ENCODE data around the gene LAMB4.

LAMB4 gene

DNA sequence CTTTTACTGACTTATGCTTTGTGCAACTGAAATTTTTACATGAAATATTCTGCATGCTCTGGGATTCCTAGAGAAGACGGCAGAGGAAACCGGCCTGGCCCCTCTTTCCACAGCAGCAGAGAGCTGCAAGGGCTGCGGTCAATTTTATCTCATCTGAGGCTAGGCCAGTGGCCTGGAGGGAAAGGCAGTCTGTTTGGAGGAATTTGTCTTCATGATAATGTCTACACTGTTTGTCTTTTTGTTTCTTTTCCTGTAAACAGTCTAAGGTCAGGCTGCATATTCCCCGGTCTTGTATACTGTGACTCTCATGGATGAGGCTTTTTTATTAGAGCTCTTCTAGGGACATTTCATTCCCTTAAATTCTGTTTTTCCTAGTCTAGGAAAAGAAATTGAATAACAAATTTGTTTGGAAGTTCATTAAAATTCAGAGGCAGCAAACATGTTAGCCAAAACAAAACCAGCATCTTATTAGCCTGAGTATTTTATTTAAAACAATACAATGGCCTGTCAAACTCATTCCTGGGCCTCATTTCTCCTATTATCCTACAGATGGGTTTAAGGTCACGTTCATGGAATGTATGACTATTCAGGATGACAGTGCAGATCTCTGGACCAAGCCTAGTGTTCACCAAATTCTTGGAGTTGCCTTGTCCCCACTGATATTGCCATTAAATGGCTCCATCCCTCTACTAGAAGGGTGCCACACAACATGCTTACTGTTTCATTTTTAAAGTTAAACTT, 26.4 kb downstream of the LAMB4 start:
- no peak for DNase-seq

DNA sequence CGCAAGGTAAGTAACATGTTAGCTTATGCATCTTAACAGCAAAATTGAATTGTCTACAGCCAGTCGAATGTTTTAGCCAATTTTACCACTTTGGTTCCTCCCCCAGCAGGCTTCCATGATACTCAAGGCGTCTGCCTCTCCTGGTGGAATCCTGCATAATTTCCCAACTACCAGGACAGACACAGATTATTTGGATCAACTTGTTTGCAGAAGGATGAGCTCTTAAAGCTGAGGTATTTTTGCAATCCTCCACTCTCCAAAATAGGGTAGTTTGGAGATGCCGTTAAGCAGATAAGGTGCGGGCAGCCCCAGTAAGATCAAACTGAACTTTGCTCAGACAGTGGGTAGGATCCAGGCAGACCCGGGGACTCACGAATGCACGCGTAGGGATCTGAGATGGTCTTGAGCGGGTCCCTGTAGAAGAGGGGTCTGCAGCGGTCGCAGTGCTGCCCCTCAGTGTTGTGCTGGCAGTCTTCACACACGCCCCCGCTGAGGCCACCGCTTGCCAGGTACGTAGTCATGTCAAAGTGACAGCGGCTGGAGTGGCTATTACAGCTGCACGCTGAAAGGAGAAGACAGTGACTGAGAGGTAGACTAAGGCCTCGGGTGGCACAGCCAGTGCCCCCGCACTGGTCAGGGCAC, 27.4 kb downstream of the LAMB4 start:
- no peak for DNase-seq

DNA sequence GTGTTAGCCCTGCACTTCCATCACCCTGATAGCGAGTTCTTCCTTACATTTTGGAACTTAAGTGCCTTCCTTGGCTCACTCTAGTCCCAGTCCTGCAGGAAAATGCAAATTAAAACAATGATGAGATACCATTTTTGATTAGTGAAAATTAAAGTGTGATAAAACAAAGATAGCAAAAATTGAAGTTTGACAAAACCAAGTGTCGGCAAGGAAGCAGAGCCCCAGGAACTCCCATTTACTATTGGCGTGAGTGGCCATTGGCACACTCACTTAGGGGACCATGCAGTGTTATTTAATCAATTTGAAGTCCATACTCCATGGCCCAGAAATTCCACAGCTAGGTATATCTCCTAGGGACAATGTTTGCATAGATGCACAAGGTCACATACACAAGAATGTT, 28.4 kb downstream of the LAMB4 start:
- DNase-seq, result no peak

DNA sequence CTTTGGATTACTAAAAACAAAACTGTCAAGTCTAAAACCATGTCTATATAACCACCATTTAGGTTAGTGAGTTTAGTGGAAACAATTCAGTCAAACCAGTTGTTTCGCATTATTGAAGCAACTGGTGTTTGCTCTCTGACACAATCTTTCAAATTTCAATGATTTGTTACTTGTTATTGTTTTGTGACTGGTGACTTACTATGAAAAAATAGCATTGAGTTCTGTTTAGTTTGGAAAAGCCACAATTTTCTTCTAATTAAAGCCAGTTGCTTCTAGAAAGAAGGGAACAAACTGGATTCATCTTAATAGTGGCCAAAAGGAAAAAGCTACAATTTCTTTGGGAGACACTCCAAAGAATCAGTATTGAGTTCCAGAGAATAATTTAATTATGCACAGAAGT, 30.4 kb downstream of the LAMB4 start:
- DNase-seq, result no peak

DNA sequence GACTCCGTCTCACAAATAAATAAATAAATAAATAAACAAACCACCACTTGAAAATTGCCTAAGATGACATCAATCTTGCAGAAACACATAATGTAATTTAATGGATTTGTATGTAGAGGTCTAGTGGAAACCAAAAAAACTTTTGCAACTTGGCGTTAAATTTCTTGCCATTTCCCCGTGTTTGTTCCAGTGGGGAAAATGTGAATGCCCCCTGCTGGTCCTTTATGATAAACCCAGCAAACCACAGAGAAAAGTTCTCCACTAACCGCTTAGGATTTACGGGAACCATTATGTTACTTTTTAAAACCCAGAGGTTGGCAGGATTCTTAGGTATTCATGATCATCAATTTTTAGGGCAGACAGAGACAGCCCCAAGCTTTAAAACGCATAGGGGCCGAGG, 32.5 kb downstream of the LAMB4 start:
- no peak for DNase-seq

DNA sequence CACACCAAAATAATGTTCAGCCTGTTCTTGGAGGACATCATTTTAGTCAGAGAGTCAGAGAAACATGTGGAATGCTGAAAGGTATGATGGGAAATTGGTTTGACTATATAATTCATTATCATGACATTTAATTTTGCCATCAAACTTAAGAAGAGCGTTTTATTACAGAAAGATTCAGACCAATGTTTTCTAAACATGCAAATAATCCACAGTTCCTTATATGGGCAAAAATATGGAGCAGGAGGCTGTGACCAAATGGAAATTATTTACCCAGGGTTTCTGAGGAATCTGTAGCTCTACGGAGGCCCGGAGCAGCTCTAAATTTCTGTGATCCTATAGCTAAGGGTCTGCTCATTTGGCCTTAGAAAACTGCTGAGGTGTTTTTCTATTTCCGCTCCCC, 33.2 kb downstream of the LAMB4 start:
- DNase-seq, result no peak

DNA sequence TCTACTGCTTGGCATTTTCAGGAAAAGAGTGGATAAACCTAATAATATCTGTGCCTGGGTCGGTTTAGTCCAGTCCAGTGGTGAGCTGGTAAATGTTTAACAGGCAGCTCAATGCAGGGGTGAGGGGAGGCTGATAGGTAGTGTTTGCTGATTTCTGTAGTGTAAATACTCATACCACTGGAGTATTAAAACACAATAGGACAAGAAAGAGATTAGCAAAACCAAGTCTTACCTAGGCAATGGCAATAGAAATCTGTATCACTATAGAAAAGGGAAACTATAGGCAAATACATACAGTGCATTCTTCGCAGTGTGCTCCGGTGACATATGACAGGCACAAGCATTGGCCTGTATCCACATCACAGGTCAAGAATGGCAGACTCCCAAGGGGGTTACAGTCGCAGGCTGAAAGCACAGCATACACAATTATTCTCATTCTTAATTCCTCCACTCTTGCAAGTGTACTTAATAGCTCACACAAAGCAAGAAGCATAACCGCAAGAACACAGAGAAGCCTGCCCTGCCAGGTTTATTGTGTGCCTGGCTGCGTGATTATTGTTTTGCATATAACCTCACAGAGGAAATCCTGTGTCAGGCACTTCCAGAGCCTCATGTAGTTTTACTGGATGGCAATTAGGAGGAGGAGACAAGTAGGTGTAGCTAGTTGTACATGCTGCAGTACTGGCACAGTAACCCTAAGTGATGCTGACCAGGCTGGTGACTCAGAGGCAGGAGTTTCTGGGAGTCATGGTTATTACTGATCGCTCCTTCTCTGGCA, 35.0 kb downstream of the LAMB4 start:
- DNase-seq, result no peak

DNA sequence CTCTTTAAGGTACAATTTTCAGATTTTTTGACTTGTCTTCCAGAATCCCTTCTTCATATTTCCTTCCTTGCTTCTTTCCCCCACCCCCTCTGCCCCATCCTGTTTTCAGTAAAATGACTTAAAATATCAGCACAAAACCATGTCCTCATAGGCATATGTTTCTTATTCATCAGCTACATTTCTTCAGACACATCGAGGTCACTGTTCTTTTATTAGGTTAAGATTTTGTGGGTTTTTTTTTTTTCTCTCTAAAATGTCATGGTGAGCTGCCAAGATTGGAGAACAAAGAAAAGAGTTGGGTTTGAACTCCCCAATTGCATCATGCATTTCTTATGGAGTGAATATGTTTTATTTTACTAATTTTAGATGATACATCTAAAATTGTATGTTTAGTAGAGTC, 35.8 kb downstream of the LAMB4 start:
- DNase-seq, result no peak

DNA sequence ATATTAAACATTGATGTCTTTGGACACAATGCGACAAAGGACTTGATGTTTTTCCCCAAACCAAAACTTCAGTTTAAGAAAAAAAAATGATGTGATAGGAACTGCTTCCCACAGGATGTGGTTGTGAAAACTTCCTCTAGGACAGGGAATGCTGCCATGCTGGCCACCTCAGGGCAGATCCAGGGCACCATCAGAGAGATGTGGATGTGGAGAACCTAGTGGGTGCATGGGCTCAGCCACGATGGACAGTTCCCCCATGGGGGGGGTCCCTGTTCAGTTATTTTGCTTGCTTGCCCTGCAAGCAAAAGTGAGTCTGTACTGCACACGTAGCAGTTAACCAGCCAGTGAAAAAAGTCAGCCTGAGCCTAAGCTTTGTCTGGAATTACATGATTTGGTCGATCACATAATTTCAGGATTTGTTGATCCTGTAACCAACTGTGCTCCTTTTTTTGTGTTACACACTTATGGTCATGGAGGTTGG, 36.3 kb downstream of the LAMB4 start:
- no peak for DNase-seq

DNA sequence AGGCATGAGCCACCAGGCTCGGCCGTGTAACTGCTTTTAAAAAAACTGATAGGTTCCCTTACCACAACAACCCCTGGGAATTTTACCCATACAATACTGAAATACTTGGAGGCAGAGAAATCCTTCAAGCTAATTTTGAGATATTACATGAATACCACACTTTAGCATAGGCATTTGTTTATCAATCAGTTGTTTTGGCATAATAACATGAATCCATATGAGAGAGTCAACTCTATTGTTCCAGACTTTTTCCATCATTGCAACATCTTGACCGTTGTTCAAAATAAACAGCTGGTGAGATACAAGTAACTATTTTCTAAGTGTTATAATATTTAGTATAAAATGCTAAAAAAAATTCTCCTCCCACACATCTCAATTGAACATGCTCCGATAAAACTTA, 36.8 kb downstream of the LAMB4 start:
- no peak for DNase-seq

DNA sequence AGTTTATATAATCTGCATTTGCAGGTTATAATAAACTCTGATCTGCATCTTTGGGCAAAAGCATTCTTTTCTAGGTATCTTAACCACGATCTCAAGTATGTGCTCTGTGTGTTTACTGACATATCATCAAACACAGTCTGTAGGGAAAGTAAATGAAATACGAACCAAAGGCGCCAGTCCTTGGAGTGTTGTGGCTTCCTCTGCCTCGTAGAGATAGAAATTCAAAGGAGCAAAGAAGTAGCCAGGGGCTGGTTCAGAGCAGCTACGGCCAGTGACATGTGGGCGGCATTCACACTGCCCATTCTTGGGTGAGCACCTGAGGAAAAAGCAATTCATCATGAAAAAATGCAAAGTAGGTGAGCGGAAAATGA, 38.7 kb downstream of the LAMB4 start:
- no peak for DNase-seq

DNA sequence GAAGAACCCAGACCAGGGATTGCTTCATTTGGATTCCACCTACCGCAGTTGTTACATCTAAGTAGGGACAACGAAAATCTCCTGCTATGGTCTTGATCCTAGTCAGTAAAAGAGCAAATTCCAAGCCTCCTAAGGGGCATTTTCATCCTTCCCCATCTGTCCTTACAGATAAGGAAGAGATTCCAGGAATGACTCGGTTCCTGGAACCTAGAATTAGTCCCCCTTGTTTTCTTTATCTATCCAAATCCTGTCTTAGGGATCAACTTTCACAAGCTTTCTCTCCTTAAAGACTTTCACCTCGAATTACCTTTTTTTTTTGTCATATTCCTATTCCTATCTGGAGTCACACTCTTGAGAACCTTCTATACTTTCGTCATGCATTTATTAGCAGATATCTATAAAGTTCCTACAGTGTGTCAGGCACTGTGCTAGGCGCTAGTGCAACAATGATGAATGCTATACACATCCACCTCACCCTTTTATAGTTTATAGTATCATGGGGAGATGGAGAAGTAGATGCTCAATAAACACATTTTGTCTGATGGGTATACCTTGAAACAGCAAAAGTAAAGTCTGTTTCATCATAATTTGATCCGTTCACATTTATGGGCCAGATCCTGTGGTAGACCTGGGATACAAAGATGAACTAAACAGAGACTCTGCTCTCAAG, 39.2 kb downstream of the LAMB4 start:
- DNase-seq, result no peak

DNA sequence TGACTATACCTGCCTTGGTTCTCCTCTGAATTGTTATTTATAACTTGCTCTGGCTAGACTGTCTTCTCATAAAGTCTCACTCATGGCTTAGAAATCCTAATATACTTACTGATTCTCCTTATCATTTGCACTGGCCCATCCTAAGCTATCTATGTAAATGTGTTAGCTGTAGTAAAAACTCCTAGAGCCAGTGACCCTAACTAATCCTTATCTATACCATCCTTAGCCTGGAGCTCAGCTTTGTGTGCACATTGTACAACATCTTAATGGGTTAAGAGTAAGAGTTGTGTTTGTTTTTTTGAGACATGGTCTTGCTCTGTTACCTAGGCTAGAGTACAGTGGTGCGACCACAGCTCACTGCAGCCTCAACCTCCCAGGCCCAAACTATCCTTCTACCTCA, 40.8 kb downstream of the LAMB4 start:
- no peak for DNase-seq

DNA sequence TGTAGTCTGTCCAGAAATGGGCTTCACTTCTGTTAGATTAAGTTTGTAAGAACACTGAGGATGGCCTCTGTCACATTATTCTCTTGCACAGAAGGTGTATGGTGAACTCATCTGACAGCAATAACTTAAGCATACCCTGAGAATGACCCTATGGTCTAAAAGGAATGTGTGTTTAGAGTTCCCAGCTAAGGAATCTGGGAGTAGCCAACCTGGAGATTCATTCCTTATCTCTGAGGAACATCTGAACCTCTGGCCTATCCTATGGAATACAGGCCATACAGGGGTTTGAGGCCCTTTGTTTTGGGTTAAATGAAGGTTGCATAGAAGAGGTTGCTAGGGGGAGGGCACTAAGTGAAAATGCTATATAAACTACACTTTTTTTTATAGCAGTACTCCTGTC, 41.4 kb downstream of the LAMB4 start:
- no peak for DNase-seq

DNA sequence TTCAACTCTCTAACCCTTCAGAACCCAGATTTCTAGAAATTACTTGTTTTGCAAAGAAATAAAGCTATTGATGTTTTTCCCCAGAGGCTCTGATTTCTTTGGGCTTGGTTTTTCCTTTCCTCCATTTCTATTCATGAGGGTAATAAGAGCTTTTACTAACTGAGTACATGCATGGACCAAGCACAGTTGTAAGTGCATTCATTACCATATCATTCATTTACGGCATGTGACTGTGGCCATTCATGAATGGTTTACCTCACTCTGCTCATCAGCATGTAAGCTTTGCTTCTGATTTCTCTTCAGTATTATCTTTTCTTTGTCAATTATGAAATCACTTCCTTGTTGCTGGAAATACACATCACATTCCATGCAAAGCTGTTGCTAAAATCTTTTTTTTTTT, 42.4 kb downstream of the LAMB4 start:
- no peak for DNase-seq

DNA sequence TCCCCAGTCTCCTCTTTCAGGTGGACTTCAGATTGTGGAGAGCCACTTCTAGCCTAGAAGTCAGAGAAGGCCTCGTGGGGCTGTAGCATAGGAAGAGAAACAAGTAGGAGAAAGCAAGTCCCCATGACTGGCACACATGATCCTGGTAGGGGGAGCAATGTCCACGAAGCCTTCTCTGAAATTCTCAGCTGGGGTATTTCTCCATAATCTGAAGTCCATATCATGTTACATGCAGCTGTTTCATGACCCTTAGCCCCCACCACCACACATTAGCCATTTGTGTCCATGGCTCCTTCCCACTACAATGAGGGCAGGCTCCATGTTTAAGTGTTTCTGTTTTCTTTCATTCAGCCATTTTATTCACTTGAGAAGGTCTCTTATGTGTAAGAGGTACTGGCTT, 43.2 kb downstream of the LAMB4 start:
- no peak for DNase-seq

DNA sequence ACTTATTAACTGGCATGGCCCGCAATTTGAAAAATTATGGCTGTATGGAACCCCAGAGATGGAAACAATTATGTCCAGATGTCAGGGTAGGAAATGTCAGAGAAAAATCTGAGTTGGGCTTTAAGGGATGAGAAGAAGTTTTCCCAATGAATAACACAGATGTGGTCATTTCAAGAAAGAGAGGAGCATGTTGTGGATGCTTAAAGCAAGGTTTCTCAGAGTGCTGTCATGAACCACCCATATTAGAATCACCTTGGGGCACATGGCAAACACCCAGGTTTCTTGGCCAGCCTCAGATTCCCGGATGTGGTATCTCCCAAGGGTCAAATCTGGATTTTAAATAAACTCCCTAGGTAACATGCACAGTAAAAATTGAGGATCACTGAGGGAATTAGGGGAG, 43.6 kb downstream of the LAMB4 start:
- DNase-seq, result no peak

DNA sequence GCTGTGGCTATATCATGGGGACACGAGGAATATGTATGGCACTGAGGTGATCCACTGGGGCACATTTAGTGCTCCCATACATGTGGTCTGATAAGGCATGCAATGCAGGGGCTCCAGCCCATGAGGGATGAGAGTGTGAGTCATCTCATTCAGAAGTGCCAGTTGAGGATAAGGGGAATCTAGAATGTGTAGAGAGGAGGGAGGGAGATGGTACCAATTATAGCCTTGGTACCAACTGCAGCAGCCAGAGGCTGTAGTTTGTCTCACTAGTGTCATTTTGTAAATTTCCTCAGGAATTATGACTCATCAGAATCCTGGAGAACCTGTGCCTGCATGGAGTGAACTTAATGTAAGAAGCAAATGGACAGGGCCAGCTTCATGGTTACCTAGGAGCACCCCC, 46.2 kb downstream of the LAMB4 start:
- no peak for DNase-seq

DNA sequence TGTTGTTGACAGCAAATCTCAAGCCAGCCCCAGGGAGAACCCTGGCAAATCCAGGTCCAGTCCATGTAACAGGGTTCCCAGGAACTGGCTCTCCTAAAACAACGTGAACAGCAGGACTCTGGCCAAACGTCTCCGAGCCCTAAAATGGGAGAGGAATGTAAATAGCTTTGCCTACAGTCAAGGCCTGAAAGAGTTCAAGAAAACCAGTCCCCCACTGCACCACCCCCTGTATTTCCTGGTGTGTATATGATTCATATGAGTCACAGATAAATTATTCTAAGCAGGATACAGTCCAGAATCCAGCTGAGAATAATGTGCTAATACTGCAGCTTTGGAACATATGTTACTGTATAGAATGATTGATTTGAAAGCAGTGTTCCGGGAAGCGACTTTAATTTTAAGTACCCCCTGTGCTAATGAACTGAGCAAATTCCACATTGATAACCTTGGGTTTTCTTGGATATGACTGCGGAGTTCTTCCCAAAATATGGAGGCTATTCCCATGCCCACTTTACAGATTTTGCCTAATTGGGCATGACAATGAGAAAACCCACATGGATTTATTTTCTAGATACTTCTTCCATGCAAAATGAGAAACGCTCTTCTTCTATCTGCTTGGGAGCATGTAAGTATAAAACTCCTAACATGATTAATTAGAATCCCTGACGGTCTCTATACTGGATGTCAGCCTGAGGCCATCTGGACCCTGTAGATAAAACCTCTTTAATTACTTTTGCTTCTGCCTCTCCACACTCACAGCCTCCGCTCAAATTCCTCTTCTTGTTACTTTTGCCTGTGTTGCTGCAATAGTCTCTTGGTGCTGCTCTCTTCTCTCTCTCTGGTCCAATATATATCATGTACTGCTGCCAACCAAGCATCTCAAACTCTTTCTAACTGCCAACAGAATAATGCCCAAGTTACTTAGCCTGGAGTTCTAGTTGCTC, 50.2 kb downstream of the LAMB4 start:
- DNase-seq, result no peak

DNA sequence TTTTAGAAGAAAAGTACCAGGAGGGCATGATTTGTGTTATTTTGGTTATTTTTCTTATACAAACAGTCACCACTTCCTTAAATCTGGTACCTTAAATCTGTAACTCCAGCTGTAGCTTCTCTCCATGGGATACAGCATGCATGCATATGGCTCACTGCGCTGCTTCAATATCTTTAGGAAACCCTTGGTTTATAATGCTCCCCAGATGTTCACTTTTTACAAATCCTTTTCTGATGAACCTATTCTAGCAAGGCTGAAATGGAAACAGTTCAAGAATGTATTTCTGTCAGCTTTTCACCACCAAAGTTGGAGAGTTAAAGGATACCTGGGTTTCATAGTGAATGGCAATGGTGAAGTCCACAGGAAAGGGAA, 50.9 kb downstream of the LAMB4 start:
- no peak for DNase-seq

DNA sequence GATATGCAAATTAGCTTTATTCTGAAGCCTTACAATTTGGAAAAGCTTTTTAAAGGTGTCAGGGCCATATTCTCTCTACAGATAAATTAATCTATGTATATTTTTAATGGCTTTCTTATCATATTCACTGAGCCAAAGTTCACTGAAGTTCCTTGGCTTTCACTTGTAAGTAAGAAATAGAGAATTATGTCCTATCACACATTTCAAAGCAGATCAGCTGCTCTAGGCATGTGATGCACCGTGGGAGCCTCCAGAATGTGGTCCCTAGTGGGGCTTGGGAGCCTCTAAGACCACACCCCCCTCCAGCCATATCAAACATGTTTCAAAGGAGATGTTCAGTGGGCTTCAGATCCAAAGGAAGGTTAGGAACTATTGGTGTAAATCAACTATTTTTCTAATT, 51.5 kb downstream of the LAMB4 start:
- no peak for DNase-seq

DNA sequence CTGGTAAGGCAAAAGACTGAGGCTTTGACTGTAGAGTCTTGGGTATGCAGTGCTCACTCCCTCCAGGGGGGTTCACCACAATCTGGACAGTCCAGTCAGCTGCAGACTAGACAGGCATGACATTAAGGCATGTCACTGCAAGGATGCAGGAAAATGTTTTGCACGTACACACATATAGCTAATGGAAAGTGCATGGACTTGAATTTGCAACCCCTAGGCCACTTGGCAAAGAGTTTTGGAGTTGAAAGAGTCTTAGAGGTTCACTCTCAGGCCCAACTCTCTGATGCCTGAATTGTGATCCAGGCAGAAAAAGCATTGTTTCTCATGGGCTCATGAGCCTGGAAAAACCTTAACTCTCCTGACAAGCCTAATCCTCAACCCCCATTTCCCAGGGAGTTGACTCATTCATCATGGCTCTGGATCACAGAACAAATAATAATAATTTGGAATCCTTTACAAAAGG, 51.9 kb downstream of the LAMB4 start:
- DNase-seq, result no peak

All from hippocampal formation (tissue), 2 donors.